ENCODE data around the gene C19orf33.
A peak's percentile ranks its signal among the peaks of the same experiment; 100 is the strongest.
"Not testable (repeated sequence)": the region's sequence is repeated elsewhere in the genome, so short reads cannot be mapped to it uniquely, and the experiment has no call there.

C19orf33 gene

DNA sequence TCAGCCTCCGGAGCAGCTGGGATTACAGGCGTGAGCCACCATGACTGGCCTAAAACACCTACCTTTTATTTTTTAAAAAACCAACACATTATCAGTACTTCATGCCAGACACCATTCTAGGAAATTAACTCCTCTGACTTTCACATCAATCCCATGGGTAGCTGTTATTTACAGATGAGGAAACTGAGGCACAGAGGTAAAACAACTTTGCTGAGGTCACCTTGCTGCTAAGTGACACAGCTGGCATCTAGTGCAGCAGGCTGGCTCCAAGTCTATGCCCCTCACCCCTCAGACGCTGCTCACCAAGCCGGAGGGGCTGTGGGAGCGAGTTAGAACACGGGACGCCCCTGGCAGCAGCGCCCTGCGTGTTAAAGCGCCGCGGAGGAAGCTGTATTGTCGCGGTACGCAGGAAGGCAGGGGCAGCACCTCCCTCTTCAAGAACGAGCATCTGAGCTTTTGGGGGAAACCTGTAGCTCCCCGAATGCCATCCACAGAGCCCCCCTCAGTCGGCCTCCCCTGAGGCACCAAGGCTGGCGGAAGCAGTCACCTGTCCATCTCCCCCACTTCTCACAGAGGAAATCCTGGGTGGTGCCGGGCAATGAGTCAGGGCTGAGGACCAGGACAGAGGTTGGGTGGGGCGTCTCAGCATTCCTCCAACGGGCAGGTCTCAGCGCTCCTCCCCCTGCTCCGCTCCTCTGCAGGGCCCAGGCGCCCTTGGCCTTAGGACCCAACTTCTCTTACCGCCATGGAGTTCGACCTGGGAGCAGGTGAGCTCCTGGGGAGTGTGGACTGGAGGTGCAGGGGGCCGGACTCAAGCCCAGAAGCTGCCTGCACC, at the start of gene C19orf33:
TSS of gene C19orf33 (plus strand) at position 735 of the 835 bp plus-strand sequence. CDS start at position 746, 11 bp downstream.
- DNase-seq (ENCODE audit: low spot score) = no peak

DNA sequence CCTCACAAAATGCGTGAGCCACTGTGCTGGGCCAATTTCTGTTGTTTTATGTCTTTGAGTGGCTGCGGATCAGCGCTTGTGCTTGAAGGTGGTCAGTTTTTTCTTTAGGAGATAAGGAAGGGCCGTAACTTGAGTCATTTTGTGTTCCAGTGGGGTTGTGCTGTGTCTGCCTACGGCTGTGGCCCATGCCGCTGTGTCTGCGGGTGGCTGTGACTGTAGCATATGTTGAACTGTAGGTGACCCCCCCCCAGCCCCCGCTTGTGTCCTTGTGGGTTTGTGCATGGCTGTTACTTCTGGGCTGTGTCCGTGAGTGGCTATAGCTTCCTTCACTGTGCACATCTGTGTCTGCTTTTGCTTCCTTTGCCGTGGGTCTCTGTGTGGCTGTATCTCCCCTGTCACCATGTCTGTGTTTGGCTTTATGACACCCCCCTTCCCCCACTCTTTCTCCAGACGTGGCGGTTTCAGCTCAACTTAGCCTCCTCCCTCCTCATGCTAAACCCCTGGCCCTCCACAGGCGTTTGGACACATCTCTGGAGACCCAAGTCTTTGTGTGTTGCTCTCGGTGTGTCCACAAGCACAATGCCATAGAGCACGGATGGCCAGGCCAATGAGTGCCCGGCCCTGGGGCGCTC, 48.6 kb upstream of the C19orf33 start:
- DNase-seq (ENCODE audit: low spot score) = no peak

DNA sequence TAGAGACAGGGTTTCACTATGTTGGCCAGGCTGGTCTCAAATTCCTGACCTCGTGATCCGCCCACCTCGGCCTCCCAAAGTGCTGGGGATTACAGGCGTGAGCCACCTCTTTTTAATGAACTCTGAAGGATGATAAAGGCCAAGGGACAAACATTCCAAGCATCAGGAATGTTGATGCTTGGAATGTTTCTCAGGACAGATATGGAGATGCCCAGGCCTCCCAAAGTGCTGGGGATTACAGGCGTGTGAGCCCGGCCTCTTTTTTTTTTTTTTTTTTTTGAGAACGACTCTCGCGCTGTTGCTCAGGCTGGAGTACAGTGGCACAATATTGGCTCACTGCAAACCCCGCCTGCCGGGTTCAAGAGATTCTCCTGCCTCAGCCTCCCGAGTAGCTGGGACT, 42.1 kb upstream of the C19orf33 start:
- not testable (repeated sequence) for DNase-seq (ENCODE audit: low spot score)

DNA sequence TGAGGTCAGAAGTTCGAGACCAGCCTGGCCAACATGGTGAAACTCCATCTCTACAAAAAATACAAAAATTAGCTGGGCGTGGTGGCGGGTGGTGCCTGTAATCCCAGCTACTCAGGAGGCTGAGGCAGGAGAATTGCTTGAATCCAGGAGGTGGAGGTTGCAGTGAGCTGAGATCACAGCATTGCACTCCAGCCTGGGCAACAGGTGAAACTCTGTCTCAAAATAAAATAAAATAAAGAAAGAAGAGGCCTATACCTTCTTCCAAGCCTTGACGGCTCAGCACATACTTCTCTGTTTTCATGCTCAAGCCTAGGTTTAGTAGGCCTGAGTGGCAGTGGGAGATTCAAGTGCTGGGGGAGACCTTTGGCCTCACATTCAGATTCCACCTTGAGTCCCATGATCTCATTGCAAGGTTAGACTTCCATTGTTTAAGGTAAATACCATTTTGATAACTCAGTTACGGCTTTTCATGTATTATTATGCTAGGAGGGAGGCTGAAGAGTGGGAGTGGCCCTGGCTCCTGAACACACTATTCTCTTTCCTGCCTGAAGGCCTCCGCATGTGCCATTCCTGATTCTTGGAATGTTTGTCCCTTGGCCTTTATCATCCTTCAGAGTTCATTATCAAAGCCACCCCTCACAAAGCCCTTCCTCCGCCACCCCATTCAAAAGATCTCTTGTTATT, 41.3 kb upstream of the C19orf33 start:
- DNase-seq (ENCODE audit: low spot score) = no peak

DNA sequence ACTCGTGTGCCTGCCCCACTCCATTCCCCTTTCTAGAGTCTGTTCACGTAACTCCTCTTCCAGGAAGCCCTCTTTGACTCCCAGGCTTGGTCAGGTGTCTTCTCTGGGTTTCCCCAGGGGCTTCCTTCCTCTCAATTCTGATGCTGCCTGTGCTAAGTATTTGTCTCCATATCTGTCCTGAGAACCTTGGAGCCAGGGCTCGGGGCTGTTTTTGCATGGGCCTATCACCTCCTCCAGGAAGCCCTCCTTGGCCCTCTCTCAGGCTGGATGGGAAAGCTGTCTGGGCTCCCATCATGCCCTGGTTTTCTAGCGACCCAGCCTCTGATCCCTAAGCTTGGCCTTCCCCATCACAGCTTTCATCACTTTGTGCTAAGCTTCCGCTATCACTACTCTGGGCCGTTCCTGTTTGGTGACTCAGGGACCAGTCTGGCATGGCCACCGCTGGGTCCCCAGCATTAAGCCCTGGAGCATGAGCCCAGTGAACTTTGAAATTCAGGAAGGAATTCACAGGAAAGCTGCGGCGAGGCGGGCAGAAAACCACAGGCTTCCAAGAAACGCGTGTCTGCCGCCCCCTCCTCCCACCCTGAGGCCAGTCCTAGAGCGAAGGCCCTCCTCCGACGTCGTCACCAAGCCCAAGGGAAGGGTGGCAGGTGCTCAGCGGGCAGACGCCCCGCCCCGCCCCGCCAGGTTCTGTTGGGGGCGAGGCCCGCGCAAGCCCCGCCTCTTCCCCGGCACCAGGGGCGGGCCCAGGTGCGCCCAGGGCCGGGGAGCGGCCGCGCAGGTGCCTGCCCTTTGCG, 40.2 kb upstream of the C19orf33 start:
- peak; percentile 63 for DNase-seq (ENCODE audit: low spot score)

DNA sequence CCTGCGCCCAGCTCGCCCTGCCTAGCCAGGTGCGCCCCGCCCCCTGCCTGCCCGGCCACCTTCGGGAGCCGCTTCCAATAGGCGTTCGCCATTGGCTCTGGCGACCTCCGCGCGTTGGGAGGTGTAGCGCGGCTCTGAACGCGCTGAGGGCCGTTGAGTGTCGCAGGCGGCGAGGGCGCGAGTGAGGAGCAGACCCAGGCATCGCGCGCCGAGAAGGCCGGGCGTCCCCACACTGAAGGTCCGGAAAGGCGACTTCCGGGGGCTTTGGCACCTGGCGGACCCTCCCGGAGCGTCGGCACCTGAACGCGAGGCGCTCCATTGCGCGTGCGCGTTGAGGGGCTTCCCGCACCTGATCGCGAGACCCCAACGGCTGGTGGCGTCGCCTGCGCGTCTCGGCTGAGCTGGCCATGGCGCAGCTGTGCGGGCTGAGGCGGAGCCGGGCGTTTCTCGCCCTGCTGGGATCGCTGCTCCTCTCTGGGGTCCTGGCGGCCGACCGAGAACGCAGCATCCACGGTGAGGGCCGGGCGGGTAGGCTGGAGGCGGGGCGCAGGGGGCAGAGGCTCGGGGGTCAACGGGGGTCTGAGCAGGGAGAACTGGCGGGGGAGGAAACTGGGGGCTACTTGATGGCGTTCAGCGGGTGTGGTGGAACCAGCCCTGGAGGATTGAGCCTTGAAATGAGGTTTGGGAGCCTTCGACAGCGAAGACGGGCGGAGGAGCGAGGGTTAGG, 39.4 kb upstream of the C19orf33 start, which contains the start of gene SPINT2:
TSS of gene SPINT2 (plus strand) at position 88 of the 727 bp plus-strand sequence. CDS start at position 408, 320 bp downstream.
- DNase-seq (ENCODE audit: low spot score) = no peak

DNA sequence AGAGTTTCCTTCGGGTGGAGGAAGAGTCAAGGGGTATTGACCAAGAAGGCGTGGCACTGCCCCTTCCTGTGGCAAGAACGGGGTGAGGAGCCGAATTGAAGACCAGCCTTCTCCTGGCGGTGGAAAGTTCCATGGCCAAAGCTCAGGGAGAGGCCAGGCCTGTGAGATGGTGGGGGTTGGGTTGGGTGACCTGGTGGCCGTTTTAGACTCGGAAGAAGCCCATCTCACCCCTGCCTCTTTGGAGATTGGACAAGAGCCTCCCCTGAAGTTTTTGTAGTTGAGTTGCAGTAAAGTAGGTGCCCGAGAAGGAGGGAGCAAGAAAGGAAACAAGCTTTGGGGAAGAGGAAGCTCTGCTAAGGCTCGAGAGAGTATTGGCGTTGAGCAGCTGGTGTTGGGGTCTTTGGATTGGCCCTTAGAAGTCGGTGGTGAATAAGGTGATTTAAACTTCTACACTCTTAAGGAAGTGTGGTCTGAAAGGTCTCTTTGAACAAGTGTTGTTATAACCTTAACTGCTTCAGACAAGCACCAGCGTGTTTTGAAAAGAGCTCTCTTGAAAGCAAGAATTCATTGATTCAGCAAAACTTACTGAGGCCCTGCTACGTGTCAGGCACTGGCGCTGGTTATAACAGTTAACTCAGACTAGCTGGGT, 38.7 kb upstream of the C19orf33 start:
- DNase-seq (ENCODE audit: low spot score) = no peak

DNA sequence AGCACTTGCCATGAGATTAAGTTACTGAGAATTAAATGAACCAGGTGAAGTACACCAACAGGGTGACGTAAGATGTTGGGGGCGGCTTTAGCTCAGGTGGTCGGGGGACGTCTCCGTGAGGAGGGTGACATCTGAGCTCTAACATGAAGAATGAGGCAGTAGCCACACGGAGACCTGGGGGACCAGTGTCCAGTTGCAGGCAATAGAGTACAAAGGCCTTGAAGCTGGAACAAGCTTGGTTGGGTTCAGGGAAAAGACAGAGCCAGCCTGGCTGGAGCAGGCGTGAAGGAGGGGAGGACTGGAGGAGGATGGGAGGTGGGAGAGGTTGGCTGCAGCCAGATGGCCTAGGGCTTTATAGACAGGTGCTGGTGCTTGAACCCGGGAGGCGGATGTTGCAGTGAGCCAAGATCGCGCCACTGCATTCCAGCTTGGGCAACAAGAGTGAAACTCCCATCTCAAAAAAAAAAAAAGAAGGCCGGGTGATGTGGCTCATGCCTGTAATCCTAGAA, 38.1 kb upstream of the C19orf33 start:
- DNase-seq (ENCODE audit: low spot score) = no peak

DNA sequence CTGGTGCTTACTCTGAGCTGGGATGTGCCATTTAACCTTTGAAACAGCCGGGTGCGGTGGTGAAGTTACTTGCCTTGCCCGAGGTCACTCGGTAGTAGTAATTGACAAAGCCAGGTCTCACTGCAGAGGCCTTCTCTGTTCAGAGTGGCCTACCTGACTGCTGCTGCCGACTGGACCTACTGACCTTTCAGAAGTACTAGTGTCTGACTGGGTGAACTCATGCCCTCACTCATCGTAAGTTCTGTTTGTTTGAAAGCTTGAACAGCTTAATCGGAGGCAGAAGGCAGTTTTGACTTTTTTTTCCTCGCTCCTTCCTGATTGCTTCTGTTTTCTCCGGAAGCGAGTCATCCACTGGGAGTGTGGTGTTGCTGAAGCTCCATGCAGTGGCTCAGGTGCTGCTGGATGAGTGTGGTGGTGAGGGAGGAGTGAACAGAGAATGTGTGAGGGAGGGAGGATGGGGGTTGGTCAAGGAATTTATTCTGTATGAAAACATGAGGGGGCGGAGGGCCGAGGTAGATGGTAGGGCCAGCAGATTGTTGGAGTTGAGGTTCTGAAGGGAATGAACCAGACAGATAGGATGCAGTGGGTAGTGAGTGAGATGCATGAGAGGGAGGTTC, 37.0 kb upstream of the C19orf33 start:
- no peak for DNase-seq (ENCODE audit: low spot score)

DNA sequence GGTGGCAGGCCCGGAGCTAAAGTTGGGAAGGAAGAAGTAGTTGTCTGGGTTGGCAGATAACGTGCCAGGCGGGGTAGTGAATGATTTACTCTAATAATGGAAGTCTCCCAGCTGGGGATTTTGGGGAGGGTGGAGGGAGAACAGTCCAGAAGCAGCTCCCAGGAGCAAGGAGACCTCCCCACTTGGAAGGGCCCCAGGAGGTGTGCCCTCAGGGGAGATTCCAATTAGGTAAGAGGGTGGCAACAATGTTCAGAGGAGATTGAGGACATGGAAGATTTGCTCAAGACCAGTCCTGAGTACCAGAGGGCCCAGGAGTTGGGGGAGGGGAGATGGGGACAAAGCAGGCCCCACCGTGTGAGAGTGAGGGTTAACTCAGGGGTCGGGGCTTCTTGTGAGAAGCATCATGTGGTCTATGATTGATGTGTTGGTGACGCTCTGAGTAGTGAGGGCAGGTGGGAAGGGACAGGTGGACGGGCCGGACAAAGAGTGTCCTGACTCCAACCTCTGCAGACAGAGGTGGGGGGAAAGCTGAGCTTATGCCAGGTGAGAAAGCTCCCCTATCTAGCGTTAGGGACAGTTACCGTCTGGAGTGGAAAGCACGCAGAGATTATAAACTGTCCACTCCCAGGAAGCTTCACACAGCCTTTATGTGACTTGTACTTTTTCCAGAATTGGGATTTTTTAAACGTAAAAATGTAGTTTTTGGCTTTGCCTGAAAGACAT, 36.1 kb upstream of the C19orf33 start:
- no peak for DNase-seq (ENCODE audit: low spot score)

DNA sequence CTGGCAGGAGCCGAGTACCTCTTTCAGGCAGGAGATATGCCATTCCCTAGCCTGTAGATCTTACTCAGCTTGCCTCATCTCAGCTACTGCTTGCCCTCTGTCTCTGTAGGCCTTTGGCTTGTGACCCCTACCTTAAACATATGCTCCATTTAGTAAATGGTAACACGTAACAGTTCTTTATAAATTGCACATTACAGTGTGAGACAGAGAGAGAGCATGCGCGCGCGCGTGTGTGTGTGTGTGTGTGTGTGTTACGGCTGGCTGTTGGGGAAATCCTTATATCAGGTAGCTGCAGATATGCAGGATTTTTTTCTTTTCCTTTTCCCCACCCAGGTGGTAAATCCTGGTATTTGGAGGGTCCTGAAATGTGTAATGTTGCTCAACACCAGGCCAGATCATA, 35.5 kb upstream of the C19orf33 start:
- no peak for DNase-seq (ENCODE audit: low spot score)

DNA sequence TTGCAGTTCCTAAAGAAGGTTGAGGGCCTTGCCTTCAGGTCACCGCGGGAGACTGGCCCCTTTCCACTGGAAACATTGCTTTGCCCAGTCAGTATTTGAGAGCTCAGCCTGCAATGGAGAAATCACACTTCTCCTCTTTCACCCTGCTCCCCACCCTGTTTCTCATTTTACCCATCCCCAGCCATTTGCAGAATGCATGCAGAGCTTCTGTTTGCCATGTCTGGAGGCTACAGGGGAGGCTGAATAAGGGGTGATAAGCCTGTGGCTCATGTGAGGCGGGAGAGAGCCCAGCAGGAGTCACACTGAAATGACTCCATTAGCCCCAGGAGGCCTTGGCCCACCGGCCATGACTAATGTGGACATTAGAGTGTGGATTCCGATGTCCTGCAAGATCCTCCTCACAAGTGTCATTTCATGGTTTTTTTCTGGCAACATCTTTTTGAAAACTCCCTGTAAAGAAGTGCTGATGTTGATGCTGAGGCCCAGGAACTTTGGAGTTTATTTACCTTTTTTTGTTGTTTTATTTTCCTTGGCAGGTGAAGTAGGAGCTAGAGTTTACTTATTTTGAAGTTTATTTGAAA, 33.4 kb upstream of the C19orf33 start:
- DNase-seq (ENCODE audit: low spot score) = no peak

DNA sequence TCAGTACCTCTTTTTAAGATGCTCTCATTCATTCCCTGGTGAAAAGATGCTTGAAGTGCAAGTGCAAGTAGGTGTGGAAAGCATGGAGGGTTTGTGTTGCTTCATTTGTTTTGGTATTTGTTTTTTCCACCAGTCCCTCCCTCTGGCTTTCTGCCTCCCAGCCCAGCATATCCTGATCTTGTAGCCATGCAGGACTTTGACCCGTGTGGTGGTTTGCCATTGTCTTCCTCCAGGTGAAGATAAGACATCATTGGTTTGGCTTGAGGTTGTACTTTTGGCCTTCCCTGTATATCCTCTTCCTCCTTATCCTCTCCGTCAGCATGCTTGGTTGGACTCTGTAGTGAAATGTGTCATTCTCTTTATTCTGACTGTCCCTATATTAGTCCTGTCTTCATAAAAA, 30.6 kb upstream of the C19orf33 start:
- DNase-seq (ENCODE audit: low spot score) = no peak

DNA sequence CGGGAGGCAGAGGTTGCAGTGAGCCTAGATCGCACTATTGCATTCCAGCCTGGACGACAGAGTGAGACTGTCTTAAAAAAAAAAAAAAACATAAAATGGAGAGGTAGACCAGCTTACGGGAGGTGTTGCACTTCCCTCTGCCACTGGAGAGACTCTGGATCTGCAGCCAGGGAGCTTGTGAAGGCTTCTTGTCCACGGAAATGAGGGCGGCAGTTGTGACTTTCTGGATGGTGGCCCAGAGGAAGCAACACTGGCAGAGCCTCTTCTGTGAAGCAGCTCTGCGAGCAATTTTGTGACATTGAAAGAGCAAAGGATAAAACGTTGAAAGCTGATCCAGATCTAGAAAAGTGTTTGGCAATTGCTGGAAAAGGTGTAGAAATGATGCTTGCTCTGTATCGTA, 29.3 kb upstream of the C19orf33 start:
- DNase-seq (ENCODE audit: low spot score) = no peak

DNA sequence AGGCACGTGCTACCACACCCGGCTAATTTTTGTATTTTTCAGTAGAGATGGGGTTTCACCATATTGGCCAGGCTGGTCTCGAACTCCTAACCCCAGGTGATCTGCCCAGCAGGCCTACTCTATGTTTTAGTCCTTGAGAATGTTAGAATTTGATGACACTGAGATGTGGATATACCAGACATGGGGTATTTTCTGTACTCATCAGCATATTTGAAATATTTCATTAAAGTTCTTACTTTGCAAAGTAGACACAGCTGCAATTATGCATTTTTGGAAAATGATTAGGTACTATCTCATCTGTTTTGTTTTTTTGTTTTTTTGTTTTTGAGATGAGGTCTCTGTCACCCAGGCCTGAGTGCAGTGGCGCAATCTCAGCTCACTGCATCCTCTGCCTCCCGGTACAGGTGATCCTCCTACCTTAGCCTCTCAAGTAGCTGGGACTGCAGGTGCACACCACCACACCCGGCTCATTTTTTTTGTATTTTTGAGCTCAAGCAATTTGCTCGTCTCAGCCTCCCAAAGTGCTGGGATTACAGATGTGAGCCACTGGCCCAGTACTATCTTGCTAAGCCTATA, 27.0 kb upstream of the C19orf33 start:
- DNase-seq (ENCODE audit: low spot score) = no peak

DNA sequence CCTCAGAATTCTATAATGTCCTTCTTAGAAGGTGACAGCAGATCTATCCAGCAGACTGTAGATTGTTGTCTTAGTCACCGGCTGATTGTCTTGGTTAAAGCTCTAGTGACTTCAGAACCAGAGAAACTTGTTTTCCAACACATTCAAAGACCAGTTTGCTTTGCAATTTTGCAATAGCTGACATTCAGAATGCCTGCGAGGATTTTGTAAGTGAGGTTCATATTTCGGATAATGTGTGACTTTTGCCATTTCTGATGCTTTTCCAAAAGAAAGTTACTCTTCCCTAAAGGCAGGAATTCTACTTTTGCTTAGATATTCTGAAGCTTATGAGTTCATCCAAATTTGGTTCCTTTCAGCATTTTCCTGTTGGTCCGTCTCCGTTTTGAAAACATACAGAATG, 26.5 kb upstream of the C19orf33 start:
- no peak for DNase-seq (ENCODE audit: low spot score)

DNA sequence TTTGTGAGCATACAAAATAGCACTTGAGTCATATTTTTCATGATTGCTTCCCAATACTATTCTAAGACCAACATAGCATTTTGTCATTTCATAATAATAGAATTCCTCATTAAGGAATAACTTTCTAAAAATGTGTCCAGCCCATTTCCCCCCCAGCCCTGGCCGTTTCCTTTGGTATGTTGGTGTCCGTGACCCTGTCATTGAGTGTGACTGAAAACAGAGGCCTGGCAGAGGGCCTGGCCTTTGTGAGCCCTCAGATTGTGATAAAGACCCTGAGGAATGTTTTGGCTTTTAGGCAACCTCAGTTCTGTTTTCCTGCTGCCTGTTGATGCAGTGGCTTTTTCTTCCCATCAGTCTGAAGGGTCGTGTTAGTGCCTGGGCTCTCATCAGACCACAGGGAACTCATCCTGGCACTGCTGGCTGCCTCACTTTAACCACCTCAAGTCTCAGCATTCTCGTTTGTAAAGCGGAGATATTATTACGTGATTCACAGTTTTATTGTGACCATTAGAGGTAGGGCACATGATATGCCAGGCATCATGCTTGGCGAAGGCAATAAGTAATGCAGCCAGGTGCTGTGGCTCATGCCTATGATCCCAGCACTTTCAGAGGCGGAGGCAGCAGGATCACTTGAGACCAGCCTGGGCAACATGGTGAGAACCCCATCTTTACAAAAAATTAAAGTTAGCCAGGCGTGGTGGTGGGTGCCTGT, 25.9 kb upstream of the C19orf33 start:
- peak; percentile 60 for DNase-seq (ENCODE audit: low spot score)

DNA sequence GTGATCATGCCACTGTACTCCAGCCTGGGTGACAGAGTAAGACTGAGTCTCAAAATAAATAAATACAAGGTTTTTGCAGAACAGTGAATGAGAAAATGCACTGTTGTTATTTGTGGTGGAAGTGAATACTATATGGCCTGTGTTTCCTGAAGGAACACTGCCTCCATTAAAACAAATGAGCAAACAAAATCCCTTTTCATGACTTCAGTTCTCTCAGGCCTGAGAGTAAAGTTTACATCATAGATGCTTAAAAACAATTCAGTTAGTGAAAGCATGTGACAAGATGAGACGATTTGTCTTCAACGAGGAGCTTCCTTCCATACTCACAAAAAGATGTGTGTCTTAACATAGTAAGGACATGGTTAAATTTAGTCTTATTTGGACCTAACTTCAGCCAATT, 25.3 kb upstream of the C19orf33 start:
- DNase-seq (ENCODE audit: low spot score) = no peak

All from AG08396 (cell line).